Measurements from ENCODE around the gene CIZ1. TPM values are rescaled to one million over a fixed set of nuclear protein-coding genes. Genes with fewer than 3 reads are reported as not detected.

The CIZ1 gene
- total RNA-seq, 1 donor from 2014 or later: 85.8 TPM

DNA sequence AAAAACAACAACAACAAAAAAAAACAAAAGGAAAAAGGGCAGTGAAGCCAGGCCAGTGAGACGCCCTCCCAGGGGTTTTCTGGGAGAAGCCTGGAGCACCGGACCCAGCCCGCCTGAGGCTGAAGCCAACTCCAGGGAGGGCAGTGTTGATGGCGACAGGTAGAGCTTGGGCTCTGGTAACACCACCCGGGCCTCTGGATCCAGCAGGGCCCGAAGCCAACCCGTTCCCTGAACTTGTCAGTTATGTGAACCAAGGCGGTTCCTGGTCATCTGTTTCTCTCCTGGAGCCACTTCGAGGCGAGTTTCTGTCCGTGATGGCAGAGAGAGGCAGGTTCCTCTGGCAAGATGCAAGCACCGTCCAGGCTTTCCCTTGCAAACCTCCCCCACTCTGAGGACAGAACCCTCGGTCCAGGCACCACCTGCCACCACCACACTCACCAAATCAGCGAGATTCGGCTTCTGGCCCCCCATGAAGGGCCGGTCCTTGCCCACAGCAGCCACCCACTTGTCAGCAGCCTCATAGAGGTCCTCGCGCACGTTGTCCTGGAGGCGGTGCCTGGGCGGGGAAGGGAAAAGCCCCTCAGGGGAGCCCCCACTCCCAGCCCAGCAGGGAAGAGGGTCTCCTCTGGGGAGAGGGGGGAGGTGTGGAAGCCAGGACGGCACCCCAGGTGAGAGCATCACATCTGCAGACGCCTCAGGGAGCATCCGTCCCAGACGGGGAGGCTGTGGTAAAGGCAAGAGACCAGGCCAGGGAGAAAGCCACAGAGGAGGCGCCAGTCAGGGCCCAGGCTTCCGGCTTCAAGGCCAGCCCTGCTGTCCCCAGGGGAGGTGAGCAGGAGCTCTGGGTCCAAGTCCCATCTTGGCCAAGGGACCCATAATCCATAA lies 69.2 kb downstream of the CIZ1 start:
- intact Hi-C loops (cut with DNase I): no loop called here
- Histone ChIP-seq H3K27me3 (no peaks in the 10 kb centered on the region), H3K4me3 (no peak overlapping the region), H3K27ac (no peak overlapping the region), H3K4me1 (peaks cover 4 to 19% of the 10 kb centered on the region in 2 donors), H3K36me3 (peaks cover 25 to 29% of the 10 kb centered on the region in 2 donors), H3K9me3 (no peaks in the 10 kb centered on the region)
- no peak for TF ChIP-seq CTCF (IDR thresholded peaks at IDR 0.05)
- DNase-seq (ENCODE audit: low spot score in 2 of 2): no peak

- no peaks in the 10 kb centered on the region for H3K27me3 ChIP-seq
- intact Hi-C loops (cut with DNase I): no loop called here
- peaks cover 25 to 29% of the 10 kb centered on the region in 2 donors for H3K36me3 ChIP-seq
Observed at GRCh38 chr9:128121466-128121810, 69.9 kb downstream of the CIZ1 start.

GRCh38 chr9:128120741-128121465 lies 70.5 kb downstream of the CIZ1 start:
- no peak for TF ChIP-seq CTCF (IDR thresholded peaks at IDR 0.05)
- no peak for DNase-seq (ENCODE audit: low spot score in 2 of 2)
- H3K36me3 ChIP-seq: peaks cover 25 to 29% of the 10 kb centered on the region in 2 donors

More at GRCh38 chr9:128121466-128121810, 69.9 kb downstream of the CIZ1 start:
- Histone ChIP-seq H3K27ac (no peak overlapping the region), H3K4me3 (no peak overlapping the region), H3K9me3 (no peaks in the 10 kb centered on the region), H3K4me1 (peaks cover 0 to 16% of the 10 kb centered on the region in 2 donors)
- DNase-seq (ENCODE audit: low spot score in 2 of 2): no peak
- no peak for TF ChIP-seq CTCF (IDR thresholded peaks at IDR 0.05)

GRCh38 chr9:128120061-128120740 lies 71.2 kb downstream of the CIZ1 start:
- intact Hi-C loops (cut with DNase I): no loop called here
- Histone ChIP-seq H3K4me1 (peaks cover 0 to 4% of the 10 kb centered on the region in 2 donors), H3K27me3 (no peaks in the 10 kb centered on the region)

More at GRCh38 chr9:128120741-128121465, 70.5 kb downstream of the CIZ1 start:
- intact Hi-C loops (cut with DNase I): no loop called here
- no peak overlapping the region for H3K27ac ChIP-seq
- no peak overlapping the region for H3K4me3 ChIP-seq
- H3K9me3 ChIP-seq: no peaks in the 10 kb centered on the region
- no peaks in the 10 kb centered on the region for H3K27me3 ChIP-seq
- peaks cover 0 to 10% of the 10 kb centered on the region in 2 donors for H3K4me1 ChIP-seq

More at GRCh38 chr9:128120061-128120740, 71.2 kb downstream of the CIZ1 start:
- TF ChIP-seq CTCF (IDR thresholded peaks at IDR 0.05): no peak
- Histone ChIP-seq H3K36me3 (peaks cover 25 to 29% of the 10 kb centered on the region in 2 donors), H3K27ac (no peak overlapping the region), H3K4me3 (no peak overlapping the region), H3K9me3 (no peaks in the 10 kb centered on the region)
- no peak for DNase-seq (ENCODE audit: low spot score in 2 of 2)
